ENCODE results near the gene GPR132. TPM values are rescaled to one million over a fixed set of nuclear protein-coding genes. Genes with fewer than 3 reads are reported as not detected.
"Not testable (repeated sequence)": the region's sequence is repeated elsewhere in the genome, so short reads cannot be mapped to it uniquely, and the experiment has no call there.

The GPR132 gene
- total RNA-seq, 2 experiments from 2014 or later: 15.1 to 16.4 TPM

DNA sequence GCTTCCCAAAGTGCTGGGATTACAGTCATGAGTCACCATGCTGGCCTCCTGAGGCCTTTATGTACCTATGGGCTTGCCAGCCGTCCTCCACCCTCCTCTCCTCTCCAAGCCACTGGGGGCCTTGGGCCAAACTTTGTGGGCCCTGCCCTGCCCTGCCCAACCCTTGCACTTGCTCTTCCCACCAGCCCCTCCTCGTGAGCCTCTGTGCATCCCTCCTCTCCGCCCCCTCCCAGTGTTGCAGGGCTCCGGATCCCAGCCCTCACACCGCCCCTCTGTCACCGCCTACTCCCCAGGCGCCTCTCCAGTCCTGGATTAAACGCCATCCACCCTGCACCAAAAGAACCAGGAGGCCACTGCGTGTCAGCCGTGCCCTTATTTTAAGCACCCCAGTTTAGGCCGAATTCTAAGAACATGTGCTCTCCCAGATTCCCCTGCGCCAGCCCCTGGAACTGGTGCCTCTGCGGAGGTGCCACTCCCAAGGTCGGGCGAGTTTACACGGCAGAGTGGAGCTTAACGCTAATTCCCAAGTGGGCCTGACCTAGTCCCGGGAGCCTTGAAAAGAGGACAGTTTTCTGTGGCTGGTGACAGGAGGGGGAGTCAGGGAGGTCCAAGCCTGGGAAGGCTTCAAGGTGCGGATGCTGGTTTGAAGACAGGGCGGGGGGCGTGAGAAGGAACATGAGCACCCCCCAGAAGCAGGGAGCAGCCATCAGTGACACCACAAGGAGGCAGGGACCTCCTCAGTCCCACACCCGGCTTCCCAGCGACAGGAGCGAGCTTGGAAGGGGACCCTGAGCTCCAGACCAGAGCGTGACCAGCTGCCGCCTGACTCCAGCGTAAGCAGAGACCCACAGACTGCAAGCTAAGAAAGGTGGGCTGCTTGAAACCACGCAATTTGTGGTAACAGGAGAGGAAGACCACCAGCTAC lies 23.1 kb downstream of the GPR132 start:
- CTCF ChIA-PET: interaction anchor here (1.4 to 6.3 kb wide), 5 partner anchors 14 to 125 kb away, joined by 3 to 87 read pairs (median 4); partner anchors contain the start of gene CDCA4
- POLR2A ChIA-PET: interaction anchor here (0.9 to 2.3 kb wide), 2 partner anchors 20 to 23 kb away, joined by 3 to 6 read pairs; no protein-coding TSS in a partner anchor
- TF ChIP-seq, protein P1, sequence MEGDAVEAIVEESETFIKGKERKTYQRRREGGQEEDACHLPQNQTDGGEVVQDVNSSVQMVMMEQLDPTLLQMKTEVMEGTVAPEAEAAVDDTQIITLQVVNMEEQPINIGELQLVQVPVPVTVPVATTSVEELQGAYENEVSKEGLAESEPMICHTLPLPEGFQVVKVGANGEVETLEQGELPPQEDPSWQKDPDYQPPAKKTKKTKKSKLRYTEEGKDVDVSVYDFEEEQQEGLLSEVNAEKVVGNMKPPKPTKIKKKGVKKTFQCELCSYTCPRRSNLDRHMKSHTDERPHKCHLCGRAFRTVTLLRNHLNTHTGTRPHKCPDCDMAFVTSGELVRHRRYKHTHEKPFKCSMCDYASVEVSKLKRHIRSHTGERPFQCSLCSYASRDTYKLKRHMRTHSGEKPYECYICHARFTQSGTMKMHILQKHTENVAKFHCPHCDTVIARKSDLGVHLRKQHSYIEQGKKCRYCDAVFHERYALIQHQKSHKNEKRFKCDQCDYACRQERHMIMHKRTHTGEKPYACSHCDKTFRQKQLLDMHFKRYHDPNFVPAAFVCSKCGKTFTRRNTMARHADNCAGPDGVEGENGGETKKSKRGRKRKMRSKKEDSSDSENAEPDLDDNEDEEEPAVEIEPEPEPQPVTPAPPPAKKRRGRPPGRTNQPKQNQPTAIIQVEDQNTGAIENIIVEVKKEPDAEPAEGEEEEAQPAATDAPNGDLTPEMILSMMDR (IDR thresholded peaks at IDR 0.05): no peak

DNA sequence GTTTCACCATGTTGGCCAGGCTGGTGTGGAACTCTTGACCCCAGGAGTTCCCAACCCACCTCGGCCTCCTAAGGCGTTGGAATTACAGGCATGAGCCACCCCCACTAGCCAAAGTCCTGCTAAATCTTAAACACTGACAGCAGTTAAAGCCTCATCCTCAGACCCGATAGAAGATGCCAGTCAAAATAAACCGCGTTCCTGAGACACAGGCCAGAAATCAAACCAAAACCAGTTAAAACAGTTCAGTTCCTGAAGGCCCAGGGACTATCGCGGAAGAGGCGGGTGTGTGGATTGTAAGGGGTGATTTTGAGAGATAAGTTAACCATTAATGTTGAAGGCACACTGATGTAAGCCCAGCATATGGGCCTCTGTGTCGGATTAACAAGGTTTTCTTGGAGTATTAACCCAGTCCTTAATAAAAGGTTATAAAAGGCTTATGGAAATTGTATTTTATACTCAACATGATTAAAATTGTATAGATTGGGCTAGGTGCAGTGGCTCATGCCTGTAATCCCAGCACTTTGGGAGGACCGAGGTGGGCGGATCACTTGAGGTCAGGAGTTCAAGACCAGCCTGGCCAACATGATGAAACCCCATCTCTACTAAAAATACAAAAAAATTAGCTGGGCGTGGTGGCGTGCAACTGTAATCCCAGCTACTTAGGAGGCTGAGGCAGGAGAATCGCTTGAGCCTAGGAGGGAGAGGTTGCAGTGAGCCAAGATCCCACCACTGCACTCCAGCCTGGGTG lies 25.6 kb downstream of the GPR132 start:
- TF ChIP-seq, protein P1 (IDR thresholded peaks at IDR 0.05): no peak
- peaks cover 3% of the 10 kb centered on the region for H3K4me1 Mint-ChIP-seq (ENCODE audit: low read depth)
- H3K36me3 Mint-ChIP-seq (ENCODE audit: low read depth): no peaks in the 10 kb centered on the region
- intact Hi-C loops (cut with micrococcal nuclease): no loop called here
- no peak overlapping the region for H3K4me3 Mint-ChIP-seq
- ATAC-seq (no peak), DNase-seq (no peak)
- no peaks in the 10 kb centered on the region for H3K9me3 Mint-ChIP-seq
- POLR2A ChIA-PET: interaction anchor here (0.6 kb wide), 1 partner anchor 140 kb away, joined by 3 read pairs; no protein-coding TSS in a partner anchor
- CTCF ChIA-PET: interaction anchor here (1.3 kb wide), 1 partner anchor 12 kb away, joined by 3 read pairs; no protein-coding TSS in a partner anchor
- H3K27ac Mint-ChIP-seq: no peak overlapping the region
- peaks cover 5% of the 10 kb centered on the region for H3K27me3 Mint-ChIP-seq

More for the DNA sequence above, 23.1 kb downstream of the GPR132 start:
- no peak overlapping the region for H3K4me3 Mint-ChIP-seq
- no peaks in the 10 kb centered on the region for H3K9me3 Mint-ChIP-seq
- no peak overlapping the region for H3K27ac Mint-ChIP-seq
- peaks cover 14% of the 10 kb centered on the region for H3K4me1 Mint-ChIP-seq (ENCODE audit: low read depth)
- ATAC-seq (no peak), DNase-seq (no peak)
- intact Hi-C loops (cut with micrococcal nuclease): no loop called here
- peaks cover 9% of the 10 kb centered on the region for H3K27me3 Mint-ChIP-seq
- H3K36me3 Mint-ChIP-seq (ENCODE audit: low read depth): no peaks in the 10 kb centered on the region

DNA sequence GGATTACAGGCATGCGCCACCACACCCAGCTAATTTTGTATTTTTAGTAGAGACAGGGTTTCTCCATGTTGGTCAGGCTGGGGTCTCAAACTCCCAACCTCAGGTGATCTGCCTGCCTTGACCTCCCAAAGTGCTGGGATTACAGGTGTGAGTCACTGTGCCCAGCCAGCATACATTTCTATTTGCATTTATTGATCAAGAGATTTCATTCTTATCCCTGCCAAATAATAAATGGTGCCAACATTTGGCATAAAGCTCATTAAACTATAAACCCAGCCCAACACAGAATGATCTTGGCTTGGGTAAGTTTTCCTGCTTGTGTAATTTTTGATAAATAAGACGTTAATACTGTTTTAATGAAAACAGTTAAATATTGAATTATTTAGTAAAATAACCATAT lies 29.6 kb downstream of the GPR132 start:
- H3K36me3 Mint-ChIP-seq (ENCODE audit: low read depth); H3K9me3 Mint-ChIP-seq; H3K4me3 Mint-ChIP-seq; H3K27ac Mint-ChIP-seq; ATAC-seq; H3K27me3 Mint-ChIP-seq; DNase-seq; intact Hi-C loops (cut with micrococcal nuclease): not testable (repeated sequence)
- POLR2A ChIA-PET: interaction anchor here (1.5 to 3.0 kb wide), 2 partner anchors 10 to 16 kb away, joined by 4 to 12 read pairs; partner anchors contain the start of gene CDCA4
- H3K4me1 Mint-ChIP-seq (ENCODE audit: low read depth): peaks cover 12% of the 10 kb centered on the region
- CTCF ChIA-PET: interaction anchor here (1.3 to 8.0 kb wide), 2 partner anchors 9 to 60 kb away, joined by 5 to 58 read pairs; no protein-coding TSS in a partner anchor

DNA sequence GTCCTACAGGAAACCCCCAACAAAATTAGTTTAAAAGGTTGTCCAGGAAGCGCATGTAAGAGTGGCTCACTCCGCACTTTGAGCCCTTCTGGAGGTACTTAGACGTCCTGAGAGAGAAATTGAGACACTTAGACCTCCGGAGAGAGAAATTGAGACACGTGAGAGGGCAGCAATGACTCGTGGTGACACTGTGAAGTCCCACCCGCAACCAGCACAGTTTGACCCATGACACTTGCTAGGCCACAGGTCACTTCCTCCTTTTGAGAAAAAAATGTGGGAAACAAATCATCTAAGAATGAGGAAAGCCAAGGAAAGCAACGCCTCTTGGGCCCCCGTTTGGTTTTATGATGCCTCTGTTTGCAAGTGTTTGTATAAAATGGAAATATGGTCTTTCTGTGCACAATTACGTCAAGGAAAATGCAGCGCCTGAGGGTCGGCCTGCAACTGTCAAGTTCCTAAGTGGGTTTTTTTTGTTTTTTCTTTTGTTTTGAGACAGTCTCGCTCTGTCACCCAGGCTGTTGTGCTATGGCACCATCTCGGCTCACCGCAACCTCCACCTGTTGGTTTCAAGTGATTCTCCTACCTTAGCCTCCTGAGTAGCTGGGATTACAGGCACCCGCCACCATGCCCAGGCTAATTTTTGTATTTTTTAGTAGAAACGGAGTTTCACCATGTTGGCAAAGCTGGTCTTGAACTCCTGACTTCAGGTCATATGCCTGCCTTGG lies 30.8 kb downstream of the GPR132 start:
- Mint-ChIP-seq H3K4me3 (no peak overlapping the region), H3K4me1 (ENCODE audit: low read depth) (peaks cover 12% of the 10 kb centered on the region), H3K36me3 (ENCODE audit: low read depth) (no peaks in the 10 kb centered on the region), H3K27me3 (peaks cover 3% of the 10 kb centered on the region), H3K9me3 (peaks cover 2% of the 10 kb centered on the region), H3K27ac (no peak overlapping the region)
- TF ChIP-seq, protein P1 (IDR thresholded peaks at IDR 0.05): no peak
- DNase-seq (no peak), ATAC-seq (no peak)
- CTCF ChIA-PET: interaction anchor here (8.0 kb wide), 1 partner anchor 11 kb away, joined by 58 read pairs; no protein-coding TSS in a partner anchor
- POLR2A ChIA-PET: interaction anchor here (0.6 to 3.0 kb wide), 3 partner anchors 11 to 26 kb away, joined by 3 to 12 read pairs (median 4); partner anchors contain the start of gene CDCA4
- intact Hi-C loops (cut with micrococcal nuclease): no loop called here

DNA sequence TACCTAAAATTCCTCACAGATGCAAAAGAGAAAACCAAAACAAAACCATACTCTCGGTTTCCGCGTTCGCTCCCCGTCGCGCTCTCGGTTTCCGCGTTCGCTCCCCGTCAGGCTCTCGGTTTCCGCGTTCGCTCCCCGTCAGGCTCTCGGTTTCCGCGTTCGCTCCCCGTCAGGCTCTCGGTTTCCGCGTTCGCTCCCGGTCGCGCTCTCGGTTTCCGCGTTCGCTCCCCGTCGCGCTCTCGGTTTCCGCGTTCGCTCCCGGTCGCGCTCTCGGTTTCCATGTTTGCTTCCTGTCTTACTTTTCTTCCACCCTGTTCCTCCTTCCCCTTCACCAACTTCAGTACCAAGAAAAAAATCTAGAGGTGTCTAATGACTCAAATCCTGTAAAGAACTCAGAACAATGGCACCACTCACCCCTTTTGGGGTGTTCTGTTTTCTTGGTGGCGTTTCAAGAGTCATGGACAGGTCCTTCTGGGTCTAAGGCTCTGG lies 31.8 kb downstream of the GPR132 start:
- H3K9me3 Mint-ChIP-seq; H3K27me3 Mint-ChIP-seq; POLR2A ChIA-PET; ATAC-seq; intact Hi-C loops (cut with micrococcal nuclease); H3K36me3 Mint-ChIP-seq (ENCODE audit: low read depth); DNase-seq: not testable (repeated sequence)
- CTCF ChIA-PET: interaction anchor here (8.0 kb wide), 1 partner anchor 12 kb away, joined by 58 read pairs; no protein-coding TSS in a partner anchor
- peak overlapping the region; percentile 26 for H3K27ac Mint-ChIP-seq
- H3K4me1 Mint-ChIP-seq (ENCODE audit: low read depth): peaks cover 12% of the 10 kb centered on the region
- H3K4me3 Mint-ChIP-seq: peak overlapping the region; percentile 62

DNA sequence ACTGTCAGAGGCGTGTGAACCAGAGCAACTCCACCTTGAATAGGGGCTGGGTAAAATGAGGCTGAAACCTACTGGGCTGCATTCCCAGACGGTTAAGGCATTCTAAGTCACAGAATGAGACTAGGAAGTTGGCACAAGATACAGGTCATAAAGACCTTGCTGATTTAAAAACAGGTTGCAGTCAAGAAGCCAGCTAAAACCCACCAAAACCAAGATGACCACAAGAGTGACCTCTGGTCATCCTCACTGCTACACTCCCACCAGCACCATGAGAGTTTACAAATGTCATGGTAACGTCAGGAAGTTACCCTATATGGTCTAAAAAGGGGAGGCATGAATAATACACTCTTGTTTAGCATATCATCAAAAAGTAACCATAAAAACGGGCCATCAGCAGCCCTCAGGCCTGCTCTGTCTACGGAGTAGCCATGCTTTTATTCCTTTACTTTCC lies 32.8 kb downstream of the GPR132 start:
- H3K27me3 Mint-ChIP-seq; H3K36me3 Mint-ChIP-seq (ENCODE audit: low read depth); H3K9me3 Mint-ChIP-seq; DNase-seq; H3K27ac Mint-ChIP-seq; ATAC-seq; POLR2A ChIA-PET; H3K4me3 Mint-ChIP-seq; intact Hi-C loops (cut with micrococcal nuclease): not testable (repeated sequence)
- H3K4me1 Mint-ChIP-seq (ENCODE audit: low read depth): peaks cover 12% of the 10 kb centered on the region
- CTCF ChIA-PET: interaction anchor here (8.0 kb wide), 1 partner anchor 13 kb away, joined by 58 read pairs; no protein-coding TSS in a partner anchor
